GM04503 (cell line): ENCODE data around the gene AP2B1.
A peak's percentile ranks its signal among the peaks of the same experiment; 100 is the strongest.

ENCODE experiments used
- DNase-seq: peaks from one replicate; pipeline ENCODE4 v3.0.0-alpha.2; 2012; ENCODE audit warnings: low read depth

The AP2B1 gene

DNA sequence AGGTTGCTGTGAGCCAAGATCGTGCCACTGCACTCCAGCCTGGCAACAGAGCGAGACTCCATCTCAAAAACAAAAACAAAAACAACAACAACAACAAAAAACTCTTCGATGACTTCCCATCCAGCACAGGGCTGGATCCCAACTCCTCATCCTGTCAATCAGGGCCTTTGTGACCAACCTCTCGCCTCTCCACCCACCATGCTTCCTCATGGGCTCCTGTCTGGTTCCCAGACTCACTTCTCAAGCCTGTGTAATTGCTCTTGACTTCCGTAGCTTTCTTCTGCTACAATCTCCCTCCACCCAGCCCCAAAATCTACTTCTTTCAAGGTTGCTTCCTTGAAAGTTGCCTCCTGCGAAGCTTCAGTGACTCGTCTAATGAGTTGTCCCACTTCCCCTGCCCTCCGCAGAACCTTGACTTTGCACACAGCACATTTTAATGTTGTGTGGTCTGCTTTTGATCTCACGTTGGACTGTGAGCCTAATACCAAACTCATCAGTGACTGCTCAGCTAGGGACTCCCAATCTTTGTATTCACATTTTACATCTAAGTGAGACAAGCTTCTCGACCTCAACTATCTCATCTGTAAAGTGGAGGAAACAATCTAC is 143.4 kb downstream of the AP2B1 start:
- no peak for DNase-seq

DNA sequence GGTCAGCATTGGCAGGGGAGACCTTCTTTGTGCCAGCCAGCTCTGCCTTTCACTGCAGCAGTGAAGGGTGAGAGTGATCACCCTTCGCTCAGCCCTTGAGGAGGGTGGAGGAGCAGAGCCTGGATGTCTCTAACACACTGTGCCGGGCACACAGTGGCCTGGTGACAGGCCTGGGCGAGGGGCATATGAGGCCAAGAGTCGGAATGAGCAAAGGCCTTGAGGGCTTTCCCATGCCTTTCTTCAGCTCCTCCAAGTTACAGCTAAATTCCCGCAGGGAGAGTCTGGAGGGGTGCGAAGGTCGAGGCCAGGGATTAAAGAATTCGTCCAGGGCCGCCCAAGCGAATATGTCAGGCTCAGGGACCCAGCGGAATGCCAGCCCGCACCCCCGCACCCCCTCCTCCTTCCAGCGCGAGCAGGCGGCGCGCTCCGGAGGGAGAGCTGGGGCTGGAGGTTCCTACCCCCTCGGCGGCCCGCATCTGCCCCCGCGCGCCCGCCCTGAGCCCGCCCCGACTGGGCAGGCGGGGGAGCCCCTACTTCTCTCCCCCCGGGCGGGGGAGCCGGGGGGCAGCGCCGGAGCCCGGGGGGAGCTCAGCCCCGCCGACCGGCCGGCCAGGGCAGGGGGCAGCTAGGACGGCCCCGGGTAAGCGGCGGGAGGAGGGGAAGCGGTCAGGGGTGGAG is 144.3 kb downstream of the AP2B1 start, which contains the start of gene RASL10B:
TSS of gene RASL10B (plus strand) at position 401 of the 678 bp plus-strand sequence. CDS start 3,546 bp downstream, outside the sequence.
- DNase-seq, result no peak

DNA sequence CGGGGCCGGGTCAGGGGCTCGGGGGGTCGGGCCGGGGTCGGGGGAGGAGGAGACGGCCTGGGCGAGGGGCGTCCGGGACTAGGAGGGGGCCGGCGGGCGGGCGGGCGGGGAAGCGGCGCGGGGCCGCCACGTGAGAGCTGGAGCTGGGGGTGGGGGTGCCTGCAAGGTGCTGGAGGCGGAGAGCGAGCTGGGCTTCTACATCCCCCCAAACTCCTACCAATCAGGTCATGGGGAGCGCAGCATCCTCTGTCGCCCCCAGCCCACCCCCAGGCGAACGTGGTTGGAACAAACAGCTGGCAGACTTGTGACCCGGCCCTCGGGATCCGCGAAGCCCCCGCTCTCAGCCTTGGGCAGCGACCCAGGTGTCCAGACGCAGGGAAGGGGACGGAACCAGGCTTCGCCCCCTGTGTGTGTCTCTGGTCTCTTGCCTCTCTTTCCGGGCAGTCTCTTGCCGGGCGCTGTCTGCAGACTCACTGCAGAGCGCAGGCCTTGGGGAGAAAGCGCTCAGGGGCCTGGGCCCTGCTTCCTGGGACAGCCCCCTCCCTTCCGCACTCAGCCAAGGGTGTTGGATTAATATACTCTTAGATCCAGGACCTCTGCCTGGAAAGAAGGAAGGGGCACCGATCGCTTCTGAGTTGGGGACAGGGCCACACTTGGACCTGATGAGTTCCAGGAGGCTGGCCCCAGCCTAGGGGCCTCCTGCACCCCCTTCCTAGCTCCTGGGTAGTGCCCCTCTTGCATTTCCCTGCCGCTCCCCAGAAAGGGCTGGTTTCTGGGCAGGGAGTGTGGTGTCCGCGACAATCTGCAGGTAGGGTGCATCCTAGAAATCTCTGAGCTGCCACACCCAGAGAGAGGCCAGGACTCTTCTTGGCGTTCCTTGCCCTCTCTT is 145.0 kb downstream of the AP2B1 start:
- no peak for DNase-seq

DNA sequence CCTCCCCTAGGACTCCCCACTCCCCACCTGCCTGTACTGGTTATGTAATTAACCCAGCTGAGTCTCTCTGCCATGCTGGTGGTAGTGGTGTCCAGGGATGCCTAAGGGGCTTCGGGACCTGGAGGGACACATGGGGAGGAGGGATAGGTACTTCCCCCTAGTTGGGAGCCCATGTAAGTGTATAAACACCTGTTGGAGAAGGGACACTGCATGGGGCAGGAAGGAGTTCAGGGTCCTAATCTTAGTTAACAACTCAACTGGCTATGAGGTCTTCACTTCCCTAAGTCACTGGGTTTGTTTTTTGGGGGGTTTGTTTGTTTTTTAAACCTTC is 145.6 kb downstream of the AP2B1 start:
- DNase-seq, result no peak

- DNase-seq, result no peak
Observed at GRCh38 chr17:35733366-35733765, 146.2 kb downstream of the AP2B1 start.

DNA sequence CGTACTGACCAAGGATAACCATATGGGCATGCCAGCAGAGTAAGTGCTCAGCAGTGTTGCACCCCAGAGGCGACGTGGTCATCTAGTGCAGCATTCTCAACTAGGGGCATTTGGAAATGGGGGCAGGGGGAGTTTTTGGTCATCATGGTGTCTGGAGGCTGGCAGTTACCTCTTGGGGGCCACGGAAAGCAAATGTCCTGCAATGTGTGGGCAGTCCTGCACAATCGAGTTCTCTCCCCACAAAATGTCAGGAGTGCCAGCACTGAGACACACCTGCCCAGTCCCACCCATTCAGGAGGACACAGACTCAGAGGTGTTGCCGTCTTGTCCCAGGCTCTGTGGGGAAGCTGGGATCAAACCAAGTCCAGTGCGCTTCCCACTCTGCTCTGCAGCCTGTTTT is 147.3 kb downstream of the AP2B1 start:
- DNase-seq, result no peak

DNA sequence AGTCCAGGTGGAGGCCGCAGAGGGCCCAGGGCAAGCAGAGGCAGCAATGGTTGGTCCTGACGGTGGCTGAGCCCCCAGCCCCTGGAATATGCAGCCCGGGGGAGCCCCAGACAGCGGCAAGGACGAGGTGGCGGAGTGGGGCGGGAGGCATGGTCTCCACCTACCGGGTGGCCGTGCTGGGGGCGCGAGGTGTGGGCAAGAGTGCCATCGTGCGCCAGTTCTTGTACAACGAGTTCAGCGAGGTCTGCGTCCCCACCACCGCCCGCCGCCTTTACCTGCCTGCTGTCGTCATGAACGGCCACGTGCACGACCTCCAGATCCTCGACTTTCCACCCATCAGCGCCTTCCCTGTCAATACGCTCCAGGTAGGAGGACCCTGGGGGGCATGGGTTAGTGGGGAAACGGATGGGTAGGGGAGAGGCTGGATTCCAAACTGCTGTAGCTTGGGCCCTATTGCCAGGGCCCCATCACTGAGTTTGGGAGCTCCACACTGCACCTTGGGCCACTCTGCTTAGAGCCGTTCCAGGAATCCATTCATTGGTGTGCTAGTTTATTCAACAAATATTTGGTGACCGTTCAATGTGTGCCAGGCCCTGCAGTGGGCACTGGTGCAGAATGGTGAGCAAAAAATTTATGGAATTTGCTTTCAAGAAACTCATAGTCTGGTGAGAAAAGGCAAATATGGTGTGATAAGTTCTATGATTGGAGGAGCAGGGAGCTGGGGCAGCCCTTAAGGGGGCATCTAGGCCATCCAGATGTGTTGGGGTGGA is 148.1 kb downstream of the AP2B1 start:
- no peak for DNase-seq

DNA sequence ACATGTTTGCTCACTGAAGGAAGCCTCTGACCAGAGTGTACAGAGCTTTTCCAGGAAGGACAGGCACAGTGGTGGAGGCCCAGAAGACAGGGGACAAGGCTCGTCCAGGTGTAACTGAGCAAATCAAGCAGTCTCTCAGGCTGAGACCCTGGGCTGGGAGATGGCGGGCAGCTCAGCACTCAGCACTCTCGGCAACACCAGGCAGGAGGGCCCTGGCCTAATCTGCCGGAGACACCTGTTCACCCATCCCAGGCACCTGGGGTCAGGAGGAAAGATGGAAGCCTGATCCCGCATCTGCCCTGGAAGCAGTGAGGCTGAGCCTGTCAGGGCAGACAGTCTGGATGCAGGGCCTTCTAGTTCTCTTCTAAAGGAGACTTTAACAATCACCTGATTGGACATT is 149.1 kb downstream of the AP2B1 start:
- DNase-seq, result no peak

- no peak for DNase-seq
Observed at GRCh38 chr17:35738519-35739133, 151.5 kb downstream of the AP2B1 start.

DNA sequence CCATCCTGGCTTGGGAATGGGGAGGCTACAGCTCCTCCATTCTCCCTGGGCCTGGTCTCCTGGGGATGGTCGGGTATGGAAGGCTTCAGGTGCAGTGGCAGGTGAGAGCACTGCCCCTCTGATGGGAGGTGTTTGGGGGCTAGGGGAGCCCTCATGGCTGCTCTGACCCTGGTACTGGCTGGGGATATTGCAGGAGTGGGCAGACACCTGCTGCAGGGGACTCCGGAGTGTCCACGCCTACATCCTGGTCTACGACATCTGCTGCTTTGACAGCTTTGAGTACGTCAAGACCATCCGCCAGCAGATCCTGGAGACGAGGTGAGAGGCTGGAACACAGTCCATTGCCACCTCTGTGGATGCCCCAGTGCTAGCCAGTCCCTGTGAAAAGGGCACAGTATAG is 153.1 kb downstream of the AP2B1 start:
- DNase-seq, result no peak

DNA sequence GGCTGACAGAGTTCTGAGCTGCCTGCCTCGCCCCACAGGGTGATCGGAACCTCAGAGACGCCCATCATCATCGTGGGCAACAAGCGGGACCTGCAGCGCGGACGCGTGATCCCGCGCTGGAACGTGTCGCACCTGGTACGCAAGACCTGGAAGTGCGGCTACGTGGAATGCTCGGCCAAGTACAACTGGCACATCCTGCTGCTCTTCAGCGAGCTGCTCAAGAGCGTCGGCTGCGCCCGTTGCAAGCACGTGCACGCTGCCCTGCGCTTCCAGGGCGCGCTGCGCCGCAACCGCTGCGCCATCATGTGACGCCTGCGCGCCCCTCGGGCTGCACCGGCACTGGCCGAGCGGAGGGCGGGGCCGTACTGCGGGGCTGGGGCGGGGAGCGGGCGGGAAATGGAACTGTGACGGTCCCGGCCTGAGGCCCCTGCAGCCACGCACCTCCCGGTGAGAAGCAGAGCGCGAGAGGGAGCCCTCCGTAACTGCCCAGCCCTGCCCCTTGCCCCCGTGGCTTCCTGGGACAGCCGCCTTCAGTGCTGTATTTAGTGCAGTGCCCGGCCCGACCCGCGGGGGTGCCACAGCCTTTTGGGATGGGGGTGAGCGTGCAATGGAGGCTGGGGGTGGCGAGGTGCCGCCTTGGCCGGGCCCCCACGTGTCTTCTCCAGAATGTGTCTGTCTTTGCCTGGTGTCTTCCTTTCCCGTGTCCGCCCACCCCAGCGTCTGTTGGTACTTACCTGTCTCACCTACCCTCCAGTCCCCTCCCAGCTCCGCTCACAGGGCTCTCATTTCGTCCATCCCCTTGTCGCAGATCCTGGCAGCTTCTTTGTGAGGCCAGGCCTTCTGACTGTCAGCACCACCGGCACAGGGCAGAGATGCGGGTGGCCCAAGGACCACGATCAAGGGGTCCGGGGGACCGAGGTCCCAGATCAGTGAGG is 154.1 kb downstream of the AP2B1 start:
- DNase-seq, result no peak

GRCh38 chr17:35742496-35742895 is 155.4 kb downstream of the AP2B1 start:
- no peak for DNase-seq

DNA sequence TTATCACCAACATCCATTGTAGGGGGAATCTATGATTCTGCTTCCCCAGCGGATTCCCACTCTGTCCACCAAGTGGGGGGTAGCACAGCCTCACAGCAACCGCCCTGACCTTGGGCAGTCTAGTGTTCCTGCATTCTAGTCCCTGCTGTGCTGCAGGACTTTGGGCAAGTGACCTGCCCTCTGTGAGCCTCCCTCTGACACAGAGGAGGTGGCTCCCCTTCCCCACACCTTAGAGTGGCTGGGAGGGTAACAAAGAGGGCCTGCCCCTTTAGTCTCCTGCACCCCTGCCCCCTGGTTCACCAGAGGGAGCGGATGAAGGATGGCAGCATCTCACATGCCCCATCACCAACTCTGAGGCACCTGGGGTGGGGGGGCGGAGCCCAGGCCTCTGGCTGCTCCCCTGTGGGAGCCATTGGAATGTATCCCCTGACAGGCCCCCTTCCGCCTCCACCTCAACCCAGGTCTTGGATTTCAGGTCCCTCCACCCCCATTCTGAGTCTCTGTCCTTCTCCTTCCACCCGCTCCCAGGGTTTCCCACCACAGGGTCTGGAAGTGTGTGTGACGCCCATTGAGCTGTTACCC is 155.9 kb downstream of the AP2B1 start:
- DNase-seq, result no peak

DNA sequence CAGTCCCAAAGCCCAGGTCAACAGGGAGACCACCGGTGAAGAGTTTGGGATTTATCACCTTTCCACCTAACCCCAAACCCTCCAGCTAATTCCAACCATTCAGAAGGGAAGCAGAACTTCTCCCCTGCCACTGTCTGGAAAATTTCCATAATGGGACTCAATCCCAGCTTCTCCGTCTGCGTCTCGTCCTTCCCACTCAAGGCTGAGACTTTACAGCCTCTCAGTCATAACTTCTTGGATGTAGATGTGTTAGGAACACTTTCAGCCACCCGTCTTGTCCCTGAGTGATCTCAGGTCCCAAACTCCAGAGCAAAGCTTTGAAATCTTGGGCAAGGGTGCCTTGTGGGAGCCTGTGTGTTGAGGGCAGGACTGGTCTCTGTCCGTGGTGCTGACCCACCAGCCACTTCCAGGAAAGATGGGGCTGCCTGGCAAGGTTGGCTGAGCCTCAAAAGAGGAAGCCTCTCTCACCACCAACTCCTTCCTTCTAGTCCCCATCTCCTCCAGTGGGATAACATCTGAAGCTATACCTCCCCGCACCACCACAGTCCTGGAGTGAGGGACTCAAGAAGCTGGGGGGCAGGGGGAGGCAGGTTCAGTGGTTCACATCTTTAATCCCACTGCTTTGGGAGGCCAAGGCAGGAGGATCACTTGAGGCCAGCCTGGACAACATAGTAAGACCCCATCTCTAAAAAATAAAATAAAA is 156.7 kb downstream of the AP2B1 start:
- no peak for DNase-seq

DNA sequence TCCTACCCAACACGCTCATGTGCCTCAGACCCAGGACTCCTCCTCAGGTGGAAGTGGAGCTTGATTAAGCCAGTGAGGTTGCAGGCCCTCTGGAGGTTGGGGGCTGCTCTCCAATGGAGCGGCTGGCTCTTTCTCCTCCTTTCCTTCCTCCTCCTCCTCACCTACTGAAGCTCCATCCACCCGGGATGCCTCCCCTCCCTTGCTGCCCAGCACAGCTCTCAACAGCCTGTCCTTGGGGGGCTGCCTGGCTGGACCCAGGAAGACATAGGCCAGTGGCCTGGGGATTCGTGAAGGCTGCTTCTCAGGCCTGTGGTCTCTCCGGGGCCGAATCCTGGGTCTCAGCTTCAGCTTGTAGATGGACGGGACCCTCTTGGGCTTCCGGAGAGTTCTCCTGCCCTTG is 157.7 kb downstream of the AP2B1 start:
- no peak for DNase-seq

DNA sequence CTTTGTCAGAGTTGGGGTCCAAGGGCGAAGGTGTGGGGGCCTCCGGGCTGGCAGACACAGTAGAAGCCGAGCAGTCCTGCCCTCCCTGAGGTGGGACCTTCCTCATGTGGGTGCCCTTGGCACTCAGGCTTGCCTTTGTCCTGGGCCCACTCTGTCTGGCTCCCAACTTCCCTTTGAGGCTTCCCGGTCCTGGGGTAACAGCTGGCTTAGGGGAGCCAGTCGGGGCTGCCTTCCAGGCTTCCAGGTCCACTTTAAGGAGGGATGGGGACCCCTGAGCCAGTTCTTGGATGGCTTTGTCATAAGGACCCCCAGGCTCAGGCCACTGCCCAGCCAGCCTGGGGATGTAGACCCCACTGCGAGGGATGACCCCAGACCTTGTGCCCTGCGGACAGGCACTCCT is 158.1 kb downstream of the AP2B1 start:
- DNase-seq, result no peak

- DNase-seq, result no peak
Observed at GRCh38 chr17:35745749-35746320, 158.7 kb downstream of the AP2B1 start.

DNA sequence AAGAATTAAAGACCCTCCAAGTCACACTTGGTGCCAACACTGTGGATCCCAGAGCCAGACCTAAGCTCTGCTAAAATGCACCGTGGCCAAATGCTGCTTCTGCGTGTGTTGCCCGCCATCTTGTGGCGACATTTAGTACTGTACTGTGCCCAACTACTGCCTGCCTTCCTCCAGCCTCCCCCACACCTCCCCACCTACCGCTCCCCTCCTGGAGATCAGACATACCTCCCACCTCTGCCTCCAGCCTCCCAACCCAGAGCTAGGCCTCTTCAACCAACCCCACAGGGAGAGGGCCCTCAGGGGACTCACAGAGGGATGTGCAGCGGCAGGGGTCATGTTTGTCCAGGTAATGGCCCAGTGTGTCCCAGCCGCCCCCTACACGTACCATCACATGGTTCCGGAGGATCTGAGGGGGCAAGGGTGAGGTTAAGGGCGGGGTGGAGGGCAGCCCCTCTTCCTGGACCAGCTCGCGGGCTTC is 160.5 kb downstream of the AP2B1 start:
- peak; percentile 16 for DNase-seq

DNA sequence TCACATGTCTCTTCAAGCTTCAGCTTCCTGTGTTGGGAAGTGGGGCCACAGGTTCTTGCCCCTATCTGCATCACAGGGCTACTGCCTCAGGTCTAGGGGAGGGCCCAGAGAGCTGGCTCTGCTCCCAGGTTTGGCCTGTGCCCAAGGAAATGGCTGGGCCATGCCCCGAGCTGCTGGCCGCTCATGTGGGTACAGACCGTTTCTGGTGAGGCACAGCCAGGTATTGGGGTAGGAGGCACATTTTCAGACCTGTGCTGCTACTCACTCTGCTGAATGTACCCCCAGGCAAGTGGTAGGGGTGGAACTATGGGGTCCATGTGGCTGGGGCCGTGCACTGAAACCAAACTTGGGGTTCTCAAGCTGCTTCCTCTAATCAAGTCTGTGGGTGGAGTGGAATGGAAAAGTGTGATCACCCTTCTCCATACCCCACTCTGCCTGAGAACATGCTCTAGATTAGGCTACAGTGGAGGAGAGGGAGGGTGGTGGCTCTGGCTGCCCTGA is 161.3 kb downstream of the AP2B1 start:
- no peak for DNase-seq
